ENCODE measurements around the gene PPM1H. TPM values are rescaled to one million over a fixed set of nuclear protein-coding genes. Genes with fewer than 3 reads are reported as not detected.

PPM1H gene
- total and polyA plus RNA-seq, 2 of the 8 experiments (the other 6 are each of a cell fraction or from before 2014, with no cell fraction given), result 16.4 to 36.1 TPM

GRCh38 chr12:62603811-62604098 is 331.2 kb downstream of the PPM1H start:
- POLR2A ChIA-PET (ENCODE audit: partially characterized antibody), result interaction anchor here (0.6 to 3.5 kb wide), 20 partner anchors 12 to 215 kb away, joined by 3 to 27 read pairs (median 5); no protein-coding TSS in a partner anchor
- TF ChIP-seq RFX5 (IDR thresholded peaks at IDR 0.05; ENCODE audit: borderline replicate concordance, low read depth, low read length) (no peak), YY1 (IDR thresholded peaks at IDR 0.05; ENCODE audit: low read depth, low read length) (0 out of 2 replicates have a peak, but pooled peaks have one; percentile 47), SIN3A (conservative IDR thresholded peaks at IDR 0.05 in 1 of 2, IDR thresholded peaks at IDR 0.05 in 1 of 2; ENCODE audit: low read depth in 1 of 2, low read length in 2 of 2) (0 out of 4 replicates have a peak, but pooled peaks of 1 of the 2 experiments have one; percentile 8), HDAC2 (IDR thresholded peaks at IDR 0.05; ENCODE audit: borderline replicate concordance in 1 of 2, low read depth in 2 of 2, low read length in 2 of 2) (0 out of 4 replicates have a peak, but pooled peaks of 1 of the 2 experiments have one; percentile 61), KDM1A (IDR thresholded peaks at IDR 0.05; ENCODE audit: borderline replicate concordance, low read length) (peak; percentile 93; the same call in 1 of the 2 replicates), CHD1 (IDR thresholded peaks at IDR 0.05; ENCODE audit: low read depth, low read length) (peak; percentile 20; the same call in 1 of the 2 replicates), NRF1 (IDR thresholded peaks at IDR 0.05; ENCODE audit: low read depth, low read length) (0 out of 2 replicates have a peak, but pooled peaks have one; percentile 12), TEAD4 (IDR thresholded peaks at IDR 0.05; ENCODE audit: low read depth, low read length) (0 out of 2 replicates have a peak, but pooled peaks have one; percentile 3), EZH2 (IDR thresholded peaks at IDR 0.05; ENCODE audit: low read depth, low read length, severe bottlenecking) (no peak), RAD21 (IDR thresholded peaks at IDR 0.05 in 1 of 2, conservative IDR thresholded peaks at IDR 0.05 in 1 of 2; ENCODE audit: low read depth in 2 of 2, low read length in 2 of 2) (peak in 1 of 2 experiments; percentile 17; a peak in 2 of 4 replicates), TAF7 (optimal IDR thresholded peaks at IDR 0.05; ENCODE audit: borderline replicate concordance, low read depth, low read length) (no peak)
- peaks cover 0 to 47% of the 10 kb centered on the region in 2 experiments; a peak in 3 of 4 replicates for H3K79me2 ChIP-seq (ENCODE audit: control insufficient read depth in 1 of 2, insufficient read depth in 2 of 2, low read length in 2 of 2)

More at GRCh38 chr12:62603811-62604098, 331.2 kb downstream of the PPM1H start:
- no peak overlapping the region for H3K23ac ChIP-seq (ENCODE audit: insufficient read length)
- no peaks in the 10 kb centered on the region for H3K79me1 ChIP-seq (ENCODE audit: low read depth, low read length)
- peak overlapping the region; percentile 94 for H4K91ac ChIP-seq (replicated peaks; ENCODE audit: insufficient read length, low read length)
- DNase-seq (ENCODE audit: low read depth in 1 of 2, low spot score in 2 of 2) (no peak), FAIRE-seq (no peak)
- H3K18ac ChIP-seq (ENCODE audit: extremely low read depth, low read length), result peak overlapping the region; percentile 95
- H3K56ac ChIP-seq (replicated peaks; ENCODE audit: insufficient read length, low read depth, low read length), result peak overlapping the region; percentile 97
- no peak overlapping the region for H2BK15ac ChIP-seq (ENCODE audit: low read length)
- 1% methylated on average over 14 of the region's 14 CpGs; no CpG with 5 or more reads in 1 of the 2 experiments for WGBS, 2 experiments (ENCODE audit: extremely low coverage in 1 of 2, insufficient coverage in 1 of 2, insufficient read length in 1 of 2, insufficient replicate concordance in 2 of 2, low coverage in 1 of 2, low lambda C conversion rate in 2 of 2, missing lambda C conversion rate in 1 of 2)
- H4K5ac ChIP-seq (ENCODE audit: insufficient read length, low read depth, low read length), result peak overlapping the region; percentile 93
- H4K20me1 ChIP-seq (replicated peaks in 1 of 2; ENCODE audit: control insufficient read depth in 1 of 2, insufficient read depth in 2 of 2, low read length in 2 of 2), result peaks cover 4 to 6% of the 10 kb centered on the region in 2 experiments
- peak overlapping the region; percentile 72 to 79 (median 73) for H3K4me3 ChIP-seq (ENCODE audit: extremely low read depth in 1 of 4, insufficient read depth in 2 of 4, low read depth in 3 of 4, low read length in 4 of 4)
- no peak overlapping the region for H2BK120ac ChIP-seq (replicated peaks; ENCODE audit: low read depth, low read length)
- H2BK12ac ChIP-seq (ENCODE audit: low read depth, low read length), result no peak overlapping the region
- no peak overlapping the region for H2AK5ac ChIP-seq (ENCODE audit: low read depth, low read length)
- no peaks in the 10 kb centered on the region for H3K36me3 ChIP-seq (ENCODE audit: control insufficient read depth in 2 of 4, insufficient read depth in 4 of 4, low read length in 3 of 4)
- H4K8ac ChIP-seq (ENCODE audit: extremely low read depth, insufficient read depth, low read length), result peak overlapping the region; percentile 100; the same call in 1 of the 2 replicates
- H3K23me2 ChIP-seq (ENCODE audit: low read depth, low read length), result no peaks in the 10 kb centered on the region
- H3K4me1 ChIP-seq (replicated peaks in 1 of 4; ENCODE audit: control insufficient read depth in 3 of 4, insufficient read depth in 4 of 4, low read length in 3 of 4), result peaks cover 0 to 6% (median 4%) of the 10 kb centered on the region in 4 experiments; a peak in 5 of 7 replicates
- no peaks in the 10 kb centered on the region for H3K27me3 ChIP-seq (replicated peaks in 1 of 4; ENCODE audit: control insufficient read depth in 3 of 4, extremely low read depth in 1 of 4, insufficient read depth in 3 of 4, low read length in 3 of 4)
- H2BK20ac ChIP-seq (ENCODE audit: low read length), result no peak overlapping the region
- no peak overlapping the region for H3K14ac ChIP-seq (ENCODE audit: insufficient read length)
- H3K4ac ChIP-seq (replicated peaks; ENCODE audit: insufficient read length, low read depth, low read length), result no peak overlapping the region
- CTCF ChIA-PET (ENCODE audit: partially characterized antibody), result interaction anchor here (1.1 to 2.9 kb wide), 10 partner anchors 22 to 209 kb away, joined by 3 to 17 read pairs (median 4); partner anchors contain the start of gene MON2
- peak overlapping the region; percentile 96 for H2BK5ac ChIP-seq (ENCODE audit: low read depth, low read length)
- no peak overlapping the region; the same call in 1 of the 2 replicates for H2AFZ ChIP-seq (ENCODE audit: low read length)
- H3K9ac ChIP-seq (replicated peaks in 1 of 4; ENCODE audit: extremely low read depth in 1 of 4, low read depth in 3 of 4, low read length in 3 of 4), result peak overlapping the region; percentile 90 to 97 (median 94)
- no peaks in the 10 kb centered on the region for H3K9me3 ChIP-seq (ENCODE audit: insufficient read depth in 2 of 2, low read depth in 1 of 2, low read length in 1 of 2)
- H3K4me2 ChIP-seq (ENCODE audit: insufficient read depth in 1 of 2, low read depth in 2 of 2, low read length in 2 of 2), result peak overlapping the region; percentile 66 to 80
- peak overlapping the region; percentile 99; the same call in 1 of the 2 replicates for H3K27ac ChIP-seq (ENCODE audit: low read depth, low read length)
